Ovary (tissue), 9 donors: ENCODE data around the gene LRRC9. TPM values are rescaled to one million over a fixed set of nuclear protein-coding genes. Genes with fewer than 3 reads are reported as not detected.

Experiments used
- DNase-seq, 5 donors: peaks; one replicate each; pipeline ENCODE4 v3.0.0-alpha.2; 2019 to 2020
- H3K27ac ChIP-seq, 2 donors: fragments of 200-600 bp; one replicate each; pipeline versions ENCODE4 v1.5.1 to v1.8.0; 2019 to 2022
- H3K27me3 ChIP-seq: fragments of 200-600 bp; one replicate; pipeline ENCODE4 v1.8.0; 2022
- H3K36me3 ChIP-seq: fragments of 200-600 bp; sonication (generic); one replicate; pipeline ENCODE4 v1.5.1; 2019
- H3K4me1 ChIP-seq: one replicate; pipeline ENCODE4 v1.8.1; 2013; ENCODE audit warnings: mild to moderate bottlenecking, moderate library complexity; ENCODE audit not compliant: insufficient read depth
- H3K4me3 ChIP-seq: fragments of 200-600 bp; sonication (generic); one replicate; pipeline ENCODE4 v1.5.1; 2017
- H3K9me3 ChIP-seq, 2 donors: fragments of 200-600 bp in 1 of 2; sonication (generic) in 1 of 2; one replicate each; pipeline versions ENCODE4 v1.5.1 to v1.8.1; 2013 to 2019; ENCODE audit warnings: mild to moderate bottlenecking in 1 of 2, moderate library complexity in 1 of 2
- CTCF ChIP-seq, 3 donors: fragments of 450-650 bp in 2 of 3; fragments of 200-600 bp in 1 of 3; IDR thresholded peaks; one replicate each; pipeline versions ENCODE4 v1.5.1 to v1.8.0; 2016 to 2022; ENCODE audit warnings: antibody characterized with exemption in 3 of 3, mild to moderate bottlenecking in 1 of 3
- EP300 ChIP-seq: sonication (generic); formaldehyde crosslinking; IDR thresholded peaks from one replicate; pipeline ENCODE4 v1.6.1; 2017; ENCODE audit warnings: antibody characterized with exemption
- POLR2A ChIP-seq: fragments of 450-650 bp; IDR thresholded peaks from one replicate; pipeline ENCODE4 v1.6.1; 2017; ENCODE audit warnings: antibody characterized with exemption, mild to moderate bottlenecking, moderate library complexity
- WGBS, 3 donors: extraction: QIAGEN DNeasy Blood & Tissue Kit in 1 of 3; methylation state at CpG; one replicate each; pipeline versions ENCODE4 v1.1.5 to v1.1.7; 2013 to 2017; 5-methylcytosine and 5-hydroxymethylcytosine counted together
- intact Hi-C, 4 donors: fragments of 100-400 bp; cut with DNase I; formaldehyde crosslinking; loops; one replicate each; pipeline versions ENCODE4 v1.11.0 to v1.15.1; 2022 to 2023
- polyA plus RNA-seq, 2 donors: library from polyadenylated mRNA; stranded (reverse); fragments of 200-250 nt in 1 of 2; fragments of 350-450 nt in 1 of 2; fragmentation: Illumina TruSeq in 1 of 2; extraction: RNeasy Lipid Tissue Mini Kit (QIAGEN cat#74804) in 1 of 2; gene quantifications; one replicate each; pipeline ENCODE4 v1.2.3, GENCODE V29; 2013 to 2014
- total RNA-seq, 7 donors: library from RNA; depleted of rRNA in 2 of 7; stranded (reverse); fragments of >200 nt in 2 of 7; fragmentation: NEBNext Ultra II Directional in 3 of 7; extraction: Animal tissue kit (Norgen Biotek cat#: 25700) in 3 of 7; gene quantifications; one replicate each; pipeline versions ENCODE4 v1.1.0 to v1.2.4, GENCODE V29; 2016 to 2023
- donor health status: DM: no; HTN: no; CAD: no; lungs with moderate emphysema.
- donor health status: DM: no; HTN: no; CAD: no.
- donor health status: Bipolar disorder and iron deficiency.
- donor health status: DM: yes; HTN: yes; CAD: no.
- donor health status: DM: no; HTN: no; CAD: no.
- donor health status: DM: yes; HTN: yes; CAD: no.

The LRRC9 gene
- total and polyA plus RNA-seq, 9 donors: 0.15 to 0.62 (median 0.57) TPM; not detected in 6

- no peak for DNase-seq
- Histone ChIP-seq H3K4me3 (no peak overlapping the region), H3K4me1 (no peaks in the 10 kb centered on the region), H3K27ac (no peak overlapping the region), H3K27me3 (peaks cover 3% of the 10 kb centered on the region), H3K9me3 (no peaks in the 10 kb centered on the region), H3K36me3 (no peaks in the 10 kb centered on the region)
- intact Hi-C loops: loop anchor here in 3 of 4 donors (5.0 to 10.0 kb wide), 3 partner anchors 113 to 126 kb away; no protein-coding TSS in a partner anchor
- no peak for TF ChIP-seq CTCF (IDR thresholded peaks at IDR 0.05)
- no peak for TF ChIP-seq POLR2A
- no peak for TF ChIP-seq EP300
- 73 to 78% (median 78%) methylated on average over 2 of the region's 2 CpGs for WGBS, 3 donors
Observed at GRCh38 chr14:60061371-60061770, 141.4 kb downstream of the LRRC9 start.

- Histone ChIP-seq H3K9me3 (no peaks in the 10 kb centered on the region), H3K27me3 (peaks cover 3% of the 10 kb centered on the region), H3K4me1 (no peaks in the 10 kb centered on the region), H3K27ac (no peak overlapping the region), H3K4me3 (no peak overlapping the region), H3K36me3 (no peaks in the 10 kb centered on the region)
- intact Hi-C loops: loop anchor here in 3 of 4 donors (5.0 to 10.0 kb wide), 3 partner anchors 110 to 123 kb away; no protein-coding TSS in a partner anchor
- no peak for TF ChIP-seq EP300
- TF ChIP-seq CTCF (IDR thresholded peaks at IDR 0.05): peak in 2 of 3 donors; percentile 43 to 58
- no peak for DNase-seq
Observed at GRCh38 chr14:60064491-60065072, 144.6 kb downstream of the LRRC9 start.

GRCh38 chr14:60067882-60068281 is 147.9 kb downstream of the LRRC9 start:
- 93 to 98% (median 98%) methylated on average over 1 of the region's 1 CpG for WGBS, 3 donors
- Histone ChIP-seq H3K27ac (no peak overlapping the region), H3K9me3 (no peaks in the 10 kb centered on the region)

GRCh38 chr14:60079723-60080122 is 159.8 kb downstream of the LRRC9 start:
- DNase-seq: no peak
- Histone ChIP-seq H3K27me3 (no peaks in the 10 kb centered on the region), H3K4me1 (no peaks in the 10 kb centered on the region), H3K27ac (no peak overlapping the region), H3K9me3 (no peaks in the 10 kb centered on the region), H3K4me3 (no peak overlapping the region), H3K36me3 (no peaks in the 10 kb centered on the region)
- no peak for TF ChIP-seq EP300
- no peak for TF ChIP-seq CTCF (IDR thresholded peaks at IDR 0.05)
- no peak for TF ChIP-seq POLR2A
- intact Hi-C loops: no loop called here

More at GRCh38 chr14:60067882-60068281, 147.9 kb downstream of the LRRC9 start:
- intact Hi-C loops: loop anchor here in 2 of 4 donors (10.0 kb wide), 2 partner anchors 107 to 117 kb away; no protein-coding TSS in a partner anchor
- H3K27me3 ChIP-seq: peaks cover 3% of the 10 kb centered on the region
- H3K4me1 ChIP-seq: no peaks in the 10 kb centered on the region
- H3K4me3 ChIP-seq: no peak overlapping the region
- no peaks in the 10 kb centered on the region for H3K36me3 ChIP-seq
- TF ChIP-seq CTCF (IDR thresholded peaks at IDR 0.05) (no peak), POLR2A (no peak), EP300 (no peak)
- DNase-seq: no peak
